DMS153 treated with DMSO at 0.1 percent for 48 hours (cell line): ENCODE results near the gene INPP5A.
A peak's percentile ranks its signal among the peaks of the same experiment; 100 is the strongest.
"Not testable (repeated sequence)": the region's sequence is repeated elsewhere in the genome, so short reads cannot be mapped to it uniquely, and the experiment has no call there.

Source experiments
- DNase-seq: peaks from one replicate; lab custom pipeline; 2025; ENCODE audit not compliant: unreplicated experiment; lab: John Stamatoyannopoulos, UW

The INPP5A gene

DNA sequence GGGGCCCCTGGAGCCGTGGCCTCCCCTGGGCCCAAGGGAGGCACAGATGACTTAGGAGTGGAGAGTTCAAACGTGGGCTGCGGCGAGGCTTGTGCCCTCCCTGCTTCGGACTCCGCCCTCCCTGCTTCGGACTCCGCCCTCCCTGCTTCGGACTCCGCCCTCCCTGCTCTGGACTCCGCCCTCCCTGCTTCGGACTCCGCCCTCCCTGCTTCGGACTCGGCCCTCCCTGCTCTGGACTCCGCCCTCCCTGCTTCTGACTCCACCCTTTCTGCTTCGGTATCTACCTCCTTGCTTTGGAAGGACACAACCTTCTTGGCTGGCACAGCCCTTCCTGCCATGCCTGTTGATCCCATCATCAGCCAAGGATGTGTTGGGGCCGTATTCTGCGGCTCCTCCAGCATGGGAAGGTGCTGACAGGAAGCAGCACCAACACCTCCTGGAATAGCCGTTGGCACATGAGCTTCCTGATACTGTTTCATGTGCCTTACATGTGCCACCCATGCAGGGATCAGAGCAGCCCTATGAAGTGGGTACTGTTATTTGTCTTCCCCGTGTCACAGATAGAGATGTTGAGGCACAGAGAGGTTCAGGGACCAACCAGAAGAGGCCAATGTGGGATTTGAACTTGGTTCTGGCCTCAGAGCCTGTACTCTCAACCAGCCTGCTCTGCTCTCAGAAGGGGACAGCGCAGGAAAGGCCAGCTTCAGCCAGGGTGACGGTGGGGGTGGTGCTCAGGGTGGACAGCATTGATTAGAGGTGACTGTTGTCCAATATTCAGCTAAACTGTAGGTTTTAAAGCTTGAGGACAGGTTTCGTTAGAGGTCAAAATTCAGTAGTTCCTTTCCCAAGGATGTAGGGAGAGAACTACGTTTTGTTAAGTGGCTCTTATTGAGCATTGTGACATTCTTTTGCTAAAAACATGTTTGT, 133.9 kb downstream of the INPP5A start:
- no peak for DNase-seq

GRCh38 chr10:132673746-132674145, 136.2 kb downstream of the INPP5A start:
- not testable (repeated sequence) for DNase-seq

DNA sequence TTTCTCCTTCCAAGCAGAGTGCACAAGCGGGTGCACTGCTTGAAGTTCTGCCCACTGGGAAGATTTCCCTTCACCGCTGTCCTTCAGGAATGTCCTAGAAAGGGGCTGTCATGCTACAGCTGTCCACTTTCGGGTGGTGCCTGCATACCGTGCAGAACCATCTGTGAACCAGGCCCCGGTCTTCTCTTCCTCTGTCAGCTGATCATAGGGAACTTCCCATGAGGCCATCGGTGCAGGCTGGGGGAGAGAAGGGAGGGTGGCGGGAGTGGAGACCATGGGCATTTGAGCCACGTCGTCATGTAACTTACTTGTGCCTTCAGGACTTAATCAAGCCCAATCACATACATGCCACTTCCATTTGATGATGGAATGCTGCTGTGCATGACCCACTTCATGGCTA, 136.7 kb downstream of the INPP5A start:
- DNase-seq = no peak

DNA sequence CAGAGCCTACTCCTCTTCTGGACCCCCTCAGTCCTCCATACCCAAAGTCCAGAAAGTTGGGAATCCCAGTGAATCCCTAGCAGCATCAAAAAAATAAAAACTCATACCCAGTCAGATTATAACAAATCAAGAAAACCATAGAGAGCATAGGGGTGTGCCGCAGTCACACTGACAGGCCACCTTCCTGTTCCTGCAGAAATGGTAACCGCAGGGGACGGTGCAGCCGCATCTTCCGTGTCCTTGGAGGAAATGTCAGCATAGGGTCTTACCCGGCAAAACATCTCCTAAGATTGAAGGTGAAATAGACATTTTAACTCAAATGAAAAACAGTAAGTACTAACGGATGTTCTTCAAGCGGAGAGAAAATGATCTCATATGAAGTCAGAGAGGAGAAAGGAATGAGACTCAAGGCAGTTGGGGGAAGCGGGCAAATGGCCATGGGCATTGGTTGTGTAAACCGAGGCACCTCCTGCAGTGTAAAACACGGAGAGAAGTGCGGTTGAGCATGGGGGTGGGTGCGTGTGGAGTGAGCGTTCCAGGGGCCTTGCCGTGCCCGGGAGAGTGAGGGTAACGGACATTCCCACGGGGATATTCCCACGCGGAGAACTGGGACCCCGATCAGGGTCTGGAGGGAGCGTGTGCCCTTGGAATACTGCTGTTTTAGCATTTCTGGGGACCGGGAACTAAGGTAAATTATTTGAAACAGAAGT, 137.6 kb downstream of the INPP5A start:
- DNase-seq = no peak

DNA sequence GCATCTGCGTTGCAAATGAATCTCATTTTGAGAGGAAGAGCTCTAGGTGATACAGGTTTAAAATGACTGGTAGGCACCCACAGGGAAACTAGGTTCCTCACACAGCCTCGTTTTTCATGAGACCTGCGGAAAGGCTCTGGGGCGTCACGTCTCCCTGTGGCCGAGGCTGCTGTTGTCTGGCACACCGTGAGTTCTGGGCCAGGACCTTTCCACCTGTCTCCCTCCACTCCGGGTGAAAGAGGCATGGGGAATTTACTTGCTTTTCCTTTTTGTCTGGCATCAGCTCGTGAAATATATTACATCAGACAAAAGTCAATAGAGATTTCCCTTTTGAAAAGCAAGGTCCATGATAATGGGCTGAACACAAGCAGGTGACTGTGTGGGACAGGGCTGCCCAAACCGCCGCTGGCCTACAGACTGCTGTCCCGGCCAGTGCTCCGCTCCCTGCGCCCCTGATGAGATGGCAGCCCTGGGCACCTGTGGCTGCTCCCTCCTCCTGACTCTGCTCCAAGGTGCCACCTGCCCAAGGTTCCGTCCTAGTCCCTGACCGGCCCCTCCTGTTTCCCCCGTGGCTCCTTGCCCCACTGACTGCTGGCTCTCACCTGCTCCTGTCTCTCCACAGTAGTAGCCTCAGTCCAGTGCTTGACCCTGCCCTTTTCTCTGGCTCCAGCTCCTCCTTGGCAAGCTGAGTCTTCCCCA, 138.8 kb downstream of the INPP5A start:
- no peak for DNase-seq

DNA sequence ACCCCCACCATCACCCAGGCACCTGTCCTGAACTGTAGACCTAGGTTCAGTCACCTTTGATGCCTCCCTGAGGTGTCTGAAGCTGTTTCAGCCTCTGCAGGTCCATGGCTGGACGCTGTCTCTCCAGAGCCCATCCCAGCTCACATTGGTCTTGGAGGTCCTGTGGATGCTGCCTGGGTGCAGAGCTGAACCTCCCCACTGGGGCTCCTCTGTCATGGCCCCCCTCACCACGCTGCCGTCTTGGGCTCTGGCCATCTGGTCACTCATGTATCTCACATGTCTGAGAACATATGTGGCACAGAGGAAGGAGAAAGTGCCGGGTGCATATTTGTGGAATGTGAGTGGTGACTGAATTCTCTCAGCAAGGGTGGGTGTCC, 139.5 kb downstream of the INPP5A start:
- DNase-seq = no peak

GRCh38 chr10:132677473-132678227, 140.1 kb downstream of the INPP5A start:
- DNase-seq = no peak

- no peak for DNase-seq
Measured at GRCh38 chr10:132678436-132679216, 141.0 kb downstream of the INPP5A start.

DNA sequence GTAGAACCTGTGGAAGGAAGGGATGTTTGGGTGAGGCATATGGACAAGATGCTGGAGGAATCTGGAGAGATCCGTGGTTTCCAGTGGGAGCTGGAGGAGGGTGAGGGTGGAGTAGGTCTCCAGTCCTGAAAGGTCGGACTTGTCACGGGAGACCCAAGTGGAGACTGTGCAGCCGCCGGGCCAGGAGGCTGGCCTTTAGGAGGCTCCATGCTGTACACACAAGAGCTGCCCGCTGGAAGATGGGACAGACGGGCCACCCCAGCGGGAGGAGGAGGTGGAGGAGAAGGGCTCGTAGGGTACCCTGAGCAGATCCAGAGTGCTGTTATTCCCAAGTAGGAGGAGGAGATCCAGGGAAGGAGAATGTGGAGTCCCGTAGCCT, 141.6 kb downstream of the INPP5A start:
- DNase-seq = no peak

DNA sequence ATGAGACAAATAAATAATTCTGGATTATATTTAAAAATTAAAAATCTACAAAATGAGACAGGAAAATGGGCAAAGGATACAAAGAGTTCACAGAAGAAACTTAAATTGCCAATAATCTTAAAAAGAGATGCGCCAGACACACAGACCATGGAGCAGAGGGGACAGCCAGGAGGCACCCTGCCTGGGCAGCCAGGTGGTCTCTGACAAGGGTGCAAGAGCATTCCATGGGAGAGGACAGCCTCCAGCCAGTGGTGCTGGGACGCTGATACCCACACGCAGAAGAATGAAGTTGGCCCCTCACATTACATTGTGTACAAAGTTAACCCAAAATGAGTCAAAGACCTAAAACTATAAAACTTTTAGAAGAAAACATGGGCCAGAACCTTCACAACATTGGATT, 142.1 kb downstream of the INPP5A start:
- DNase-seq = no peak

DNA sequence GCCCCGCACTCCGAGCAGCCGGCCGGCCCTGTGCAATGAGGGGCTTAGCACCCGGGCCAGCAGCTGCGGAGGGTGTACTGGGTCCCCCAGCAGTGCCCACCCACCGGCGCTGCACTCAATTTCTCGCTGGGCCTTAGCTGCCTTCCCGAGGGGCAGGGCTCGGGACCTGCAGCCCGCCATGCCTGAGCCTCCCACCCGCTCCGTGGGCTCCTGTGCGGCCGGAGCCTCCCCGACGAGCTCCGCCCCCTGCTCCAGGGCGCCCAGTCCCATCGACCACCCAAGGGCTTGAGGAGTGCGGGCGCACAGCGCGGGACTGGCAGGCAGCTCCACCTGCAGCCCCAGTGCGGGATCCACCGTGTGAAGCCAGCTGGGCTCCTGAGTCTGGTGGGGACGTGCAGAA, 143.2 kb downstream of the INPP5A start:
- not testable (repeated sequence) for DNase-seq

DNA sequence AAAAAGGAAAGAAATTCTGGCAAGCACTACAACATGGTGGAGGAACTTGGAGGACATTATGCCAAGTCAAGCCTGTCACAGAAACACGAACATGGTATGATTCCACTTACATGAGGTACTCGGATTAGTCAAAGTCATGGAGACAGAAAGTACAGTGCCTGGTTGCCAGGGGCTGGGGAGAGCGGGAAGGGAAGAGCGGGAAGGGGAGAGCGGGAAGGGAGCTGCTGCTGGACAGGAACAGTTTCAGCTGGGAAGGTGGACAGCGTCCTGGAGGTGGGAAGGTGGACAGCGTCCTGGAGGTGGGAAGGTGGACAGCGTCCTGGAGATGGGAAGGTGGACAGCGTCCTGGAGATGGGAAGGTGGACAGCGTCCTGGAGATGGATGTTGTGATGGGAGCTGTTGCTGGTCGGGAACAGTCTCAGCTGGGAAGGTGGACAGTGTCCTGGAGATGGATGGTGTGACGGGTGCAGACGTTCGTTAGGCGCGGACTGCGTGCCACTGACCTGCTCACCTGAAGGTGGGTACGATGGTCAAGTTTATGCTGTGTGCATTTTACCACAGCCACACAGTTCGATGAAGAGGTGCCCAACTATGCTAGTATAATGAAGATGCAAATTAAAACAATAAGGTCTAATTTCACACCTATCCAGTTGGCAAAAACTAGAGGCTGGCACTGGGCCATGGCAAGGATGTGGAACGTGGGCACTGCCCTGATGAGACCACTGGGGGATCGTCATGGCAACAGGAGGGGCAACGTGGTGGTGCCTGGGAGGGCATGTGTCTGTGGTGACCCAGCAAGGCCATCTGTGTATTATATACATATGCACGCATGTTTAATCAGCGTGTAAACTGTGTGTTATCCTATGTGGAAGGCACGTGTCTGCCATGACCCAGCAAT, 144.5 kb downstream of the INPP5A start:
- DNase-seq = no peak

DNA sequence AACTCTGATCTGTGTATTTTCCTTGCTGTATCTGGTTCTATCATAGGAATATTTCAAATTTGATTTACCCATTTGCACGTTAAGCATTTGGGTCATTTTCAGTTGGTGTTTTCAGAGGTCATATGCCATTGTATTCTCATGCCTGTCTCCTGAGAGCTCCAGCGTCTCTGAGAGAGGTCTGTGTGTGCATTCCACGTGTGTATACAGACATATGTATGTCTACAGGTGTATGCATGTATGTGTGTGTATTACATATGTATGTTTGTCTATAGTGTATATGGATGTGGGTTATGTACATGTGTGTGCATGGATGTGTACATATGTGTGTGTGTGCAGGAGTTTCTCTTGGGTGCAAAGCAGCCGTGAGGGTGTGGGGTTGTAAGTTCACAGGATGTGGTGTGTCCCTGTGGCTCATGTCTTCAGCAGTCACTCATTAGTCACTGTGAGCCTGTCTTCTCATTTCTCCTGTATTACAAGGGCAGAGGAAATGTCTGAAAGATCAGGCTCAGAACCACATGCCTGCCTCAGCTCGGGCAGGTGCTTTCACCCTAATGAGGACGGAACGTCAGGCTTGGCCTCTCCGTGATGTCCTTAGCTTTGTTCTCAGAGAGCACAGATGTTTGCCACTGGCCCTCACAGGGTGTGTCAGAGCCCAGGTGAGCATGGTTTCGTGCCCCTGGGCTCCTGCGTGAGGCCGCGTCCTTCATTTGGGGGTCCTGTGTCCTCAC, 146.7 kb downstream of the INPP5A start:
- no peak for DNase-seq

GRCh38 chr10:132685101-132685891, 147.7 kb downstream of the INPP5A start:
- DNase-seq = peak; percentile 70

- DNase-seq = no peak
Measured at GRCh38 chr10:132685921-132686680, 148.5 kb downstream of the INPP5A start.

DNA sequence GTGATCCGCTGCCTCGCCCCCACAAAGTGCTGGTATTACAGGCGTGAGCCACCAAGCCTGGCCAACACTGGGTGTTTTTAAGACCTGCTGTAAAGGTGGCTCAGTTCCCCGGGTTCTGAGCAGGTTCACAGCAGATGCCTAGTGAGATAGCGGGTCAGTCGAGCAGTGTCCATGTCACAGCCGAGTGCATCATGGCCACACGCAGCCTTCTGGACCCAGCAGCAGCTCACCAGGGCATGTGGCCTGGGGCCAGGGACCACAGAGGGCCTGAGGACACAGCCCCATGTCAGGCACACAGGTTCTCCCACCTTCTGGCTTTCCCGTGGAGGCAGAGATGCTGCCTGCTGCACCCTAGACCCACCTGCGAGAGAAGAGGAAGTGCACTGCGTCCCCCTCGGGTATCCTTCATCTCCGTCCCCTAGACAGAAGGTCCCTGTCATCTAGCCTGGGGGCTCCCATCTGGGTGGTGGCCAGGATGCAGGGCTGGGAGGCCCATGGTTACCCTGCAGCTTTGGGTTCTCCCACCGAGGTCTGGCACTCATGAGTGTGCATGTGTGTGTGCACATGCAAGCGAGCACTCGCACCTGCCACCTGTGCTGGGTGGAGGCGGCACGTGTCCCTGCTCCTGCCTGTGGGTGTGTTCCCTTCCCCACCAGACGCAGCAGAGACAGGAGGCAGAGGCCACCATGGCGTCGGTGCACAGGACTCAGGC, 149.8 kb downstream of the INPP5A start:
- DNase-seq = no peak
